ENCODE data around the gene PPP2R2C.

PPP2R2C gene

DNA sequence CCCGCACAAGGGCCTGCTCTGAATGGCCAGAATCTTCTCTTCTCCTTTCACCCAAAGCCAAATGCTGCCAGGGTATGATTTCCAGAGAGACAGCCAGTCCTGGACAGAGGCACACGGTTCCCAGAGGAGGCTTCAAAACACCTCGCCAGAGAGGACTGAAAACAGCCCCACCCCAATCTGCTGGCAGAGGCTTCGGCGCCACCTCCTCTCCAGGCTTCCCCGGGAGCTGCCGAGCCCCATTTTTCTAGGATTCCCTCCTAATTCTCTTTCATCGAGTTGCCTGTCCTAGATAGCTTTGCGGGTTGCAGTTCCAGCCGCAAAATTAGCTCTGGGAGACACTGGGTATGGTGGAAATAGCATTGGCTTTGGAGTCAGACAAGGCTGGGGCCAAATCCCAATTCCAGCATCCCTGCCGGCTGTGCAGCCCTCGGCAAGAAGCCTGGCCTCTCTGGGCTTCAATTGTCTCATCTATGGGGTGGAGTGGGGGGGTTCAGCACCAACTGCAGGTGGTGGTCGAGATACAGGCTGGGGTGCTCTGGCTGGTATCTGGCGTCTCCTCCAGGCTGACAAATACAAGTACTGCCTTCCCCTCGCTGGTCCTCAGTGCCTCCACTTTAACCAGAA is 22.6 kb downstream of the PPP2R2C start:
- no peak for DNase-seq (ENCODE audit: low read depth in 3 of 3)

DNA sequence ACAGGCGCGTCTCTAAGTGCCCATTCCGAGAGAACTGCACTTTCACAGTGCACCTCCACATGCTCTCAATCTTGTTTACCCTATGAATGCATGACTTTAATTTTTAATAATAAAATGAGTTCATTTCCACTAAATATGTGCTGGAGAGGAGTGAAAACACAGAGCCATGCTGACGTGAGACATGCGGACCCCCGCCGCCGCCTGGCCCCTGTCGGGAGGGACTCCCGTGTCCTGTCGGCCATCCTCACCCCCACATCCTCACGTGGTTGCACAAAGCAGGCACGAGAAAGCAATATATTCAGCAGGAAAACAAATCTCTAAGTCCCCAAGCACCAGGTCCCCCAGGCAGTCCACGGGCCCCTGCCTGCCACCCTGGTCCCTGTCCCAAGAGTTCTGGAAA is 23.1 kb downstream of the PPP2R2C start:
- no peak for DNase-seq (ENCODE audit: low read depth in 3 of 3)

DNA sequence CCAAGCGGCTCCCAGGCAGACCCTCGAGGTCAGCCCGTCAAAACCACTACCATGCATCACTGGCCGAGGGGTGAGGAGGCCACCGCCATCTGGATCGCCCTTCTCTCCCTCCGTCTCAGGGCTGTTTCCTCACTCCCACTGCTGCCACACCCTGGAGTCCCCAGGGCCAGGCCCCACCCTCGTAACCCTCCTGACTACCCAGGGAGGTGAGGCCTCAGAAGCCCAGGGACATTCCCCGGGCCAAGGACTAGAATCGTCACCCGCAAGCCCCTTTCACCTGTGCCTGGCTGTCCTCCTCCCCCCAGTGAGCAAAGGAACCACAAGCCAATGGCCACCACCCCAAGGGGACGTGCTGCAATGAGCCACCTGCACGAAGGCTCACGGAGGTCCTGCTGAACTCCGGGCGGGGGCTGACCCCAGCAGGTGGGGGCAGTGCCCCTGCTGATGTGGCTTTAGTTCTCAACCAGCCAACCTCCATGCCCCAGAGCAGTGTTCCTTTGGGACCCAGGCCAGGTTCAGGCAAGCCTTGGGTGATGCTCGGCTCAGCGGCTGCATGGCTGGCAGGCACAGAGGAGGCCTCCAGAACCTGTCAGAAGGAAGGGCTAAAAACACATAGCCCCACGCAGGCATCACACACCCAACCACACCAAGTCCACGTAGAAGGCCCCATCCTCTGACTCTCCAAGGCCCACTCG is 23.8 kb downstream of the PPP2R2C start:
- no peak for DNase-seq (ENCODE audit: low read depth in 3 of 3)

DNA sequence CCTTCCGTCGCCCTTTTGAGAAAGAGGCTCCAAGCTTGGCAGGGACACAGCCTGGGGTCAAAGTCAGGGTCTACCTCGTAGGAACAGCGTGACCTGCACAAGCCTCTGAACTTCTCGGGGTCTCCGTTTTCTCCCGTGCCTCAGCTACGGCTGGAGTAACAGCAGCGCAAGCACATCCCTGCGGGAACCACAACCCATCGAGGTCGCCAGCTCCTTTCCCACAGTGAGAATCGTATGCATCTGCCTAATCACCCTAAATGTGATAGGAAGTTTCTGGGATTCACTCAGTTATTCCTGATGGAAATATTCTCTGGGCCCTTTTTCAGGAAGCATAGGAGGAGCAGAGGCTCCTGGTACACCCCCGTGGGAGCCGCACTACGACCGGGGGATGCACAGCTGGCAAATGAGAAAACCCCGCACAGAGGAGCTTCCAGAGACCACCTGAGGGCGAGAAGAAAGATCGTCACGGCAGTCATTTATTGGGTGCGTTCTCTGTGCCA is 24.7 kb downstream of the PPP2R2C start:
- no peak for DNase-seq (ENCODE audit: low read depth in 3 of 3)

DNA sequence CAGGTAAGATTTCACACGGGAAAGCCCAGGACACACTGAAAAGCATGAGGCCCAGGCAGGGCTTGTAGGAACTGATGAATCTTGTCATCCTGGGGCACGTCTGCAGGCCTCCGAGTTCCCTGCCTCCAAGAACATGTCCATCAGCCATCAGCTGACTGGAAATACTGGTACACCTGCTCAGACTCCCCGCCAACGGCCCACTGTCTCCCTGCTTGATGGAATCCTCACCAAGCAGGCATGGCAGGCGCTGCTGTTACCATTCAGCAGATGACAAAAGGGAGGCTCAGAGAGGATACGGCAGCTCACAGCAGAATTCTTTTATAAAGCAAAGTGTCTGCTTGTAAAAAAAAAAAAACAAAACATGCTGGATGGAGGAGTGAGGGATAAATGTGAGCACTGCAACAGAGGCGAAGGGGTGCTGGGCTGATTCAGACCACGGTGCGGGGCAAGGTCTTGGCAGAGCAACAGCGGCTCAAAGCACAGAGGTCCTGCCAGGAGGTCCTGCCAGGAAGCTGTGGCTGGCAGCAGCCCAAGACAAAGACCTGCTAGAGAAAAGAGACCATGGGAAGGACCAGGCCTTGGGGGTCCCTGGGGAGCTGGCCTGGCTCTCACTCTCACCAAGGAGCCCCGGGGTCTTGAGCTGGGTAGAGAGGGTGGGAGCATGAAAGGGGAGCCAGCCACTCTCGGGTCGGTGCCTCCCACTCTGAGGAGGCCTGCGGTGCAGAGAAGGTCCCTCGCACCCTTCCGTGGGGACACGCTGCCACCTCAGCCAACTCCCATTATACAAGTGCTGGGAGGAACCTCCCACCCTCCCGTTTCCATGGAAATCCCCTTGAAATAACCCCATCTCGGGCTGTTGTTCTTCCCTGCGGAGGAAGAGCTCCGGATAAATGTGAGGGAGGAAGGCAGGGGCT is 25.6 kb downstream of the PPP2R2C start:
- no peak for DNase-seq (ENCODE audit: low read depth in 3 of 3)

DNA sequence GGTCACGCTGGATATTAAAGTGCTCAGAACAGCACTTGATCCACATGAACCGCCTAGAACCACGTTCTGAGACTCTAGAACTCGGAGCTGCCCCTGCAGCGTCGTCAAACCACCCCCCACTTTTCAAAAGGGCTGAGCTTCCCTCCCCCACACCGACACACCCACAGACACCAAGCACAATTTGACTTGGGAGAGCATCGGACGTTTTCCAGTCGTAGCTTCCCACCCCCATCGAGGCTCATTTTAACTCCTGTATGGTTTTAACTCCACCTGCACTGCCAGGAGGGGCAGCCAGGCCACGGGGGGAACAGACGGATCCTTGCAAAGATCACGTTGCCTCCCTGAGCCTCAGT is 26.3 kb downstream of the PPP2R2C start:
- DNase-seq (ENCODE audit: low read depth in 3 of 3), result no peak

DNA sequence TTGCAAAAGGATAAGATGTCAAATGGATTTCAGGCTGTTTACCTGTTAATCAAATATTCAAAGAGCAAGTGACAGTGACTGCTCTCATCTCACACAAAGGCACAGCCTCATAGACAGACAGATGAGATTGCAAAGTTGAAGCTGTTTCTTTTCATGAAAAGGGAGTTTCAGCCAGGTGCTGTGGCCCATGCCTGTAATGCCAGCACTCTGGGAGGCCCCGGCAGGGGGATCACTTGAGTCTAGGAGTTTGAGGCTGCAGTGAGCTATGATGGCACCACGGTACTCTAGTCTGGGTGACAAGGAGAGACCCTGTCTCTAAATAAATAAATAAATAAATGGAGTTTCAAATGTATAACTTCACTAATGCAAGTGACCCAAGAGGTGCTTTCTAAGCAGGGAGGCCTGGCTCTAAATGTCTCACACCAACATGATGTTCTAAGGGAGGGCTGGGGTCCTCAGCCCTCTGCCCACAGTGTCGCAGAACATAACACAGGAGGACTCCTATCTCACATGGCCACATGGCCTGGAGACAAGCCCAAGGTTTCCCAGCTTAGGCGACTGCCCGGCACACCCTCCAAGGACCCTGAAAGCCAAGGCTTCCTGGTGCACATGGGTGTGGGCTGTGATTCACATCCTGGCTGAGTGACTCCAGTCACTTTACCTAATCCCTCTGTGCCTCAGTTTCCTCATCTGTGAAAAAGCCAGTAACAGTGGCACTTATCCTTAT is 26.8 kb downstream of the PPP2R2C start:
- DNase-seq (ENCODE audit: low read depth in 3 of 3), result no peak

DNA sequence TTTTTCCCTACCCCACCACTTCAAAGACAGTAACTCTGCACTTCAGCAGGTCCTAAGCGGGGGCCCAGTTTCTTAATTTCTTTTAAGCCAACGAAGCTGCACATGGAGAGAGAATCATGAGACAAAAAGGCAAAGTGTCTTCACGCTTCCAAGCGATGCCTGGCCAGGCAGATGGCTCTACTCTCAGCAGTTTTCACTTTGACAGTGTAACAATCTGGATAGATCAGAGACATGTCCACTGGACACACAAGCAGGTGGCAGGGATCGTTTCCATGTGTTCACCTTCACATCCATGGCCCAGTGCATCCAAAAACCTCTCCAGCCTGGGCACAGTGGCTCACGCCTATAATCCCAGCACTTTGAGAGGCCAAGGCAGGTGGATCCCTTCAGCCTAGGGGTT is 27.8 kb downstream of the PPP2R2C start:
- DNase-seq (ENCODE audit: low read depth in 3 of 3), result no peak

DNA sequence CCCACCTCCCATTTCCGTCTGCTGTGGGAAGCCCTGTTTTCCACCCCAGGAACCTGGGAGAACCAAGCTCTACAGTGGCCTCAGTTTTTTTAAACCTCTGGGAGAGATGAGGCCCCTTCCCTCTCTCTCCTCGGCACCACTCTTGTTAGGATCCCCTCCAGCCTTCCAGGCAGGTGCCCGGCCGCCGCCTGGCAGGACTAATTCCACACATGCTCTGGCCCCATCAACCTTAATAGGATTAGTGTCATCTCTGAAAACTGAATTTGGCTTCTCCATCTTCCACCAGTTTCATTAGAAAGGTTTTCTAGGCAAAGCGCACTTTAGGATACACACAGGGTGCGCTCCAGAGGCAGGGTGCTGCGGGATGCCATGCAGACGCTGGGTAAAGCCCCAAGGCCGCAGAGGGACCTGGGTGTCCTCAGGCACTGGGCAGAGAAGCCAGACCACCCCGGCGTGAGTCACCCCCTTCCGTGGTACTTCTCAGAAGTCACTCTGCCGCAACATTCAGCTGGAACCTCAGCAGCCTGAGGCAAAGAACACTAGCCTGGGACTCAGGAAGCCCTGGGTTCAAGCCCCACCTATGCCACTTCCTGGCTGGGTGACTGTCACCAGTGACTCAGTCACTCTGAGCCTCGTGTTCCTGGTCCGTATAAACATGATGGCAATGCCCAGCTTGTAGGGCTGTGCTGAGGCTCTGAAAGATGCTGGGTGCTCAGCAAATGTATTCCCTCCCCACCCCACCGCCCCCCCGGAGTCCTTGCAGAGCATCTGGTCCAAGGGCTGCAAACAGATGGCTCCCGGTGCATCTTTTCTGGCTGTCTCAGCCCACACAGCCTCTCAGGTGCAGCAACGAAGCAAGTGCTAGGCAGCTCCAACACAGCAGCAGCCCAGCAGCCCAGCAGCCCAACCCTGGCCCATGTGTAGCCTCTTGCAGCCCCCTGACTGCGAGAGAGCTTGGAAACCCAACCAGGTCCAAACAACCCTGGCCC is 29.1 kb downstream of the PPP2R2C start:
- DNase-seq (ENCODE audit: low read depth in 3 of 3), result no peak

DNA sequence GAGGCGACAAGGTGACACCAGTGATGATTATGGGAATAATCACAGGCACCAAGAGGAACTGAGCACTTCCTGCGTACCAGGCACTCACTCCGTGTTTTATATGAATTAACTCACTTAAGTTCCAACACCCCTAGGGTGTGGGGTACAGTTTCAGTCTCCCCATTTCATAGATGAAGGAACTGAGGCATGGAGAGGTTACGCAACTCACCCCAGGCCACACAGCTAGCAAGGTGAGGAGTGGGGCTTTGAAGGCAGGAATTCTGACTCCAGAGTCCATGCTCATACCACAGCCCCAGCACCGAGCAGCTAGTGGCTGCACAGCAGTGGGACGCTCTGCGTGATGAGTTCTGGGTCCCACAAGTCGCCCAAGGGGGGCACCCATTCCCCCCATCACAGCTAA is 29.9 kb downstream of the PPP2R2C start:
- DNase-seq (ENCODE audit: low read depth in 3 of 3), result no peak

DNA sequence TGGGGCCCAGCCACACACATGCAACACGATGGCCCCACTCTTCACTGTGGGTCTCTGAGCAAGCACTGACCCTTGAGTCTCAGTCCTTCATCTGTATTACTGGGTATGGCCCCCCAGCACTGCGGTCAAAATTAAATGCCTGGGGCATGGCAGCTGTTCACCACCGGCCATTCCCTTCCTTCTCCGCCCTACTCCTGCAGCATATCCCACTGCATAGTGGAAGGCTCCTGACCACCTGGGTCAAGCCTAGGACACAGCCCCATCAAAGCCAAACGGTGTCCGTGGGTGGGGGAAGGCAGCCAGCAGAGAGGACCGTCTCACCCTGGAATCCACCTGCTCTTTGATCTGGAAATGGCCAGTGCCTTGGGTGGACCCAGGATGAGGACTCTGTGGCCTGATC is 30.7 kb downstream of the PPP2R2C start:
- DNase-seq (ENCODE audit: low read depth in 3 of 3), result no peak

DNA sequence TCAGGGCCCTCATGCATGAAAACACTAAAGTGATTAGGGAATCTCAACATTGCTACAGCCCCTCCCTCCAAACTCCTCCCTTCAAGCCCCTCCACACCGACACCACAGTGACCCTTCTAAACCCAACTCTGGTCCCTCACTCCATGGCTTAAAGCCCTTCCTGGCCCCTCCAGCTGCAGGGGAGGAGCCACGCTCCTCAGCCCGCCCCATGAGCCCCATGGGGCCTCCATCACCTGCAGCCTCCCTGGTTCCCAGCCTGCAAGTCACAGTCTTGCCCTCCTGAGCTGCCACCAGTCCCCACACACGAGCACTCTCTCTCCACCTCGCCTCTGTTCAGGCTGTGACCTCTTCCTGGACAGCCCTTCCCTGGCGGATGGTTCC is 31.2 kb downstream of the PPP2R2C start:
- no peak for DNase-seq (ENCODE audit: low read depth in 3 of 3)

DNA sequence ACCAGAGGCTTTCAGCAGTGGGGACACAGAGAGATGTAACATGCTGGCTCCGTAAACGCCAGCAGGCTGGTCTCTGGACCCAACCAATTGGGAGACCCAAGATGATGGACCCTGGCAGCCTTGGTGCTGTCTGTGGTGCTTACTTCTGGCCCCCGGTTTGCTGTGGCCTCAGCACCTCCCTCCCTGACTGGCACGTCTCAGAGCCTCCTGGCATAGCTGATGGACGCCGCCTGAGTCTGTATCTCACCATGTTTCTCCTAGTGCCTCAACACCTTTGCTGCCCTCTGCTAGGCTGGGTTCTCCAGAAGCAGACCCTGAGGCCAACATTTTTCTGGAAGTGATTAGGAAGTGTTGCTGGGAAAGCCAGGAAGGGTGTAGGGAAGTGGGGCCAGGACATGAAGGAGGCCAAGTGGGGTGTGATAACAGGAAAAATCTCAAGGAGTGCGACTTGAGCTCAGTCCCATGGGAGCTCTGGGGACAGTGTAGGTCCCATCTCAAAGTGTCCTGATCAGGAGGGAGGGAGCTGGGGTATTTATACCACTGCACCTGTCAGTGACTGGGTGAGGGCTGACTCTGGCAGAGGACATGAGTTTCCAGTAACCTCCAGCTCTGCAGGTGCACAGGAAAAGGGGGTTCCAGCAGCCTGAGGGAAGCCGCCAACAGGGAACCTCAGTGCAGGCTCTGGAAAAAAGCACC is 31.8 kb downstream of the PPP2R2C start:
- DNase-seq (ENCODE audit: low read depth in 3 of 3), result no peak

DNA sequence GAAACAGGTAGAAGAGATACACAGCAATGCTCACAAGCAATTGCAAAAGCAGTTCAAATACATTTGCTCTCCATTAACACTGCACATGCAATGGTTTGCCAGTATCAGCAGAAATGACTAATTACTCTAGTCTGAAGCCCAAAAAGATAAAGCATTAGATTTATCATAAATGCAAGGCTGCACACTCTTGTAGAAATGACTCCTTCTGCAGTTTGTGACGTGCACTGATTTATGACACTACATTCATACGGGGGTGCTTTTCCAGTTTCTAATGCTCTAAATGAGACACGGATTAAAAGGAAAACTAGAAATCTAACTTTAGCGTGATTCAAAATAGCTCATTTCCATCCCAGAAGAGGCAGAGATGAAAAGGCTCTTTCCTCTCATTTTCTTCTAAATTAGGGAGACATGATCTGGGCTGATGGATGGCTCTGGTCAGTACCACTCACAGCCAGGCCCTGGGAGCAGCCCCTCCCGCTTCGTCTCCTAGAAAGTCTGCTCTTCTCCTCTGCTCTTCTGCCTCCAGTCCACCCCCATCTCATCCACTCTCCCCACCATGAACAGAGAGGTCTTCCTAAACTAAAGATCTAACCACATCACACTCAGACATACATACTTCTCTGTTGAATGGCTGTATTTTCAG is 33.2 kb downstream of the PPP2R2C start:
- no peak for DNase-seq (ENCODE audit: low read depth in 3 of 3)

DNA sequence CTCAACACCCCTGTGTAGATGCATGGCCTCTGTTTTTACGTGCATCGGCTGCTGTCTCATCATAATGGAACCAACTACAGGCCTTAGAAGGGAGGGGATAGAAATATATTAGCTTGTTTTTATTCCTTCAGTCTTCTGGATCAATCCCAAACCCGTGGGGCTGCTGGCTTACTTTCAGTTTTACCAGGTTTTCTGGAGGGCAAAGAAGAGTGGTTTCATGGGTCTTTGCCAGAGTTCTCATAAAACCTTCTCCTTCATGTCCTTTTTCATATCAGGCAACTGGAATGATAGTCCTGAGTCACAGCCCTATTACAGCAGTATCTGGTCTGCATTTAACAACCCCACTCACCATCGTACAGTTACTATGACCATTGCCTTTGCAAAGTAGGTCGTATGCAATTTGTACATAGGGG is 34.6 kb downstream of the PPP2R2C start:
- DNase-seq (ENCODE audit: low read depth in 3 of 3), result no peak

DNA sequence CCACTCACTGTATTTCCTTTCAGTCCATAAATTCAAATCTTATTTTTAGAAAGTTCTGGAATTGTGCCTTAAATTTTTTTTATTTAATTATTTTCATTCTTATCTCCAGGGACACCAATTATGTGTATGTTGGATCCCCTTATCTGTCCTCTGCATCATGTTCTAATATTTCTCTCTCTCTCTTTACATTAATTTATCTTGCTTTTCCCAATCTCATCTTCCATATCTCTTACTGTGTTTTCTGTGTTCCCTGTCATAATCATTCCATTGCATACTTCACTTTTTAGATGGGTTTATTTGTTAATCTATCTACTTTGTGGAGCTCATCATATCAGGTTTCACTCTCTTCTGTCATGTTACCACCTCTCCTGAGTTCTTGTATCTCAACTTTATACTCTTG is 37.4 kb downstream of the PPP2R2C start:
- no peak for DNase-seq (ENCODE audit: low read depth in 3 of 3)

DNA sequence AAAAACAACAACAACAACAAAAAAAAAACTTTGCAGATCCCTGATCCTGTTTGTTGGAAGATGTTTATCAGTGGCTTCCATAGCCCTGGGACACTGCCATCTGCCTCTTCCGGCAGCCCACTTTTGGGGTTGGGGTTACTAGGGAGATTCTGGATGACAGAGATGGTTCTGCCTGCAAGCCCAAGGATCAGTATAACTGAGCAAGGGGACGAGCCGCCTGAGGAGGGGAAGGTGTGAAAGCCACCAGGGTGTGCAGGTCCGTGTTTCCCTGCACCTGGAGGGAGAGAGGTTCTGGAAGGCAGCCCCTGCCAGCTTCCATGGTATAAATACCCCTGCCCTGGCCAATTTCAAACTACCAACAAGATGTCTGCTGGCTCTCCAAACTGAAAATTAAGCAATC is 41.5 kb downstream of the PPP2R2C start:
- no peak for DNase-seq (ENCODE audit: low read depth in 3 of 3)

DNA sequence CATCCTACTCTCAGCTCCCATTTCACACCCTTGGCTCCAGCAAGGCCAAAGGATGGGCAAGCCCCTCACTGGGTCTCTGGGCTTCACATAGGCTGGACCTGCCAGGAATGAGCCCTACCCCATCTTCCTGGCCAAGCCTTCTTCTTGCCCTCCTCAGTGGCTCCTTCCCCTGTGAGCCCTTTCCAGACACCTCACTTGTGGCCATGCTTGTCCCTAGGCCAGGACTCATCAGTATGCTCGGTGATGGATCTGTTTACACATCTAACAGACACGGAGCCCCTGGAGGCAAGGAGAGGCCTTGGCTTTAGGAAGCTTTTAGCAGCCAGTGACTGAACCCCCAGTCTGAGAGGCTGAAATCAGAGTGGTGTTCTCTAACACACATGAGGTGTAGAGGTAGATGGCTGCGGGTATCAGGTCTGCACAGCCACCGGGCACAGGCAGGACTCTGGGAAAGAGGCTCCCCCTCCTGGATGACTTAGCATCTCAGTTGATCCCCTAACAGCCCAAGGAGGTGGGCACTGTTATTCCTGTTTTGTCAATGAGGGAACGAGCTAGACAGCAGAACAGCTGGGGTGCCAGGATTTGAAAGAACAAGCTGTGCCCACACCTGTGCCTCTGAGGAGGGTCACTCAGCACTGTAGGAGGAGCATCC is 44.8 kb downstream of the PPP2R2C start:
- no peak for DNase-seq (ENCODE audit: low read depth in 3 of 3)
